Gastrocnemius medialis (tissue), 4 donors: ENCODE measurements around the gene NTM. TPM values are rescaled to one million over a fixed set of nuclear protein-coding genes. Genes with fewer than 3 reads are reported as not detected.

Source experiments
- ATAC-seq, 2 donors: fragments of 150-250 bp; one replicate each; pipeline ENCODE4 v1.9.1; 2016
- DNase-seq, 2 donors: peaks; one replicate each; pipeline ENCODE4 v3.0.0-alpha.2; 2019
- H3K27ac ChIP-seq, 4 donors: fragments of 200-600 bp; sonication (generic); 1 replicate in 1 of 4; 2 replicates in 3 of 4; pipeline ENCODE4 v1.5.1; 2016 to 2018; ENCODE audit warnings: mild to moderate bottlenecking in 2 of 4, moderate library complexity in 1 of 4
- H3K27me3 ChIP-seq, 3 donors: fragments of 200-600 bp; sonication (generic) in 2 of 3; 1 replicate in 1 of 3; 2 replicates in 2 of 3; pipeline versions ENCODE4 v1.5.1 to v1.6.0; 2016 to 2019; ENCODE audit warnings: mild to moderate bottlenecking in 1 of 3, moderate library complexity in 1 of 3
- H3K36me3 ChIP-seq, 2 donors: fragments of 200-600 bp; sonication (generic) in 1 of 2; one replicate each; pipeline ENCODE4 v1.5.1; 2017 to 2018
- H3K4me1 ChIP-seq, 2 donors: fragments of 200-600 bp; sonication (generic) in 1 of 2; one replicate each; pipeline ENCODE4 v1.5.1; 2016 to 2017; ENCODE audit warnings: mild to moderate bottlenecking in 2 of 2
- H3K4me3 ChIP-seq, 4 donors: fragments of 200-600 bp; sonication (generic) in 3 of 4; 1 replicate in 1 of 4; 2 replicates in 3 of 4; pipeline ENCODE4 v1.5.1; 2016 to 2019; ENCODE audit warnings: mild to moderate bottlenecking in 2 of 4
- H3K9me3 ChIP-seq, 3 donors: fragments of 200-600 bp; sonication (generic) in 2 of 3; 1 replicate in 1 of 3; 2 replicates in 2 of 3; pipeline ENCODE4 v1.5.1; 2016 to 2019
- CTCF ChIP-seq, 5 experiments: fragments of 450-650 bp in 3 of 5; fragments of 200-600 bp in 2 of 5; sonication (generic) in 2 of 5; IDR thresholded peaks in 4 of 5; conservative IDR thresholded peaks in 1 of 5; 1 replicate in 4 of 5; 2 replicates in 1 of 5; pipeline ENCODE4 v1.5.1; 2016 to 2019; ENCODE audit warnings: antibody characterized with exemption in 5 of 5, mild to moderate bottlenecking in 3 of 5, moderate library complexity in 3 of 5
- POLR2A ChIP-seq, 2 donors: fragments of 450-650 bp; IDR thresholded peaks; one replicate each; pipeline ENCODE4 v1.6.1; 2017; ENCODE audit warnings: antibody characterized with exemption in 2 of 2, mild to moderate bottlenecking in 2 of 2, moderate library complexity in 2 of 2
- in situ Hi-C, 4 donors: fragments of 200-750 bp; cut with MboI; loops; one replicate each; pipeline versions ENCODE4 v1.15.0 to v1.8.0; 2017; ENCODE audit warnings: low sequenced_read_pairs in 4 of 4
- intact Hi-C: fragments of 100-400 bp; cut with DNase I; formaldehyde crosslinking; loops from one replicate; pipeline ENCODE4 v1.15.1; 2023; ENCODE audit warnings: low total_unique reads
- total RNA-seq, 4 donors: library from RNA; depleted of rRNA; stranded (reverse); fragments of >200 nt; gene quantifications; one replicate each; pipeline versions ENCODE4 v1.1.0 to v1.2.3, GENCODE V29; 2016

Gene NTM
- total RNA-seq, 4 donors from 2014 or later, result 0.69 TPM; not detected in 3

GRCh38 chr11:132036746-132037466, 666.5 kb downstream of the NTM start:
- H3K27me3 ChIP-seq, result no peaks in the 10 kb centered on the region
- ATAC-seq (no peak), DNase-seq (no peak)
- in situ Hi-C loops, result no loop called here
- no peaks in the 10 kb centered on the region for H3K4me1 ChIP-seq
- intact Hi-C loops, result no loop called here
- H3K4me3 ChIP-seq, result no peak overlapping the region
- H3K27ac ChIP-seq, result no peak overlapping the region
- no peaks in the 10 kb centered on the region for H3K36me3 ChIP-seq
- TF ChIP-seq POLR2A (IDR thresholded peaks at IDR 0.05) (no peak), CTCF (IDR thresholded peaks at IDR 0.05 in 4 of 5, conservative IDR thresholded peaks at IDR 0.05 in 1 of 5) (no peak)
- H3K9me3 ChIP-seq, result no peaks in the 10 kb centered on the region

GRCh38 chr11:132037467-132037862, 667.0 kb downstream of the NTM start:
- Histone ChIP-seq H3K36me3 (no peaks in the 10 kb centered on the region), H3K27me3 (no peaks in the 10 kb centered on the region), H3K4me3 (no peak overlapping the region), H3K27ac (no peak overlapping the region), H3K9me3 (no peaks in the 10 kb centered on the region), H3K4me1 (no peaks in the 10 kb centered on the region)
- in situ Hi-C loops (no loop called here), intact Hi-C loops (no loop called here)
- TF ChIP-seq CTCF (IDR thresholded peaks at IDR 0.05 in 4 of 5, conservative IDR thresholded peaks at IDR 0.05 in 1 of 5) (no peak), POLR2A (IDR thresholded peaks at IDR 0.05) (no peak)
- DNase-seq (no peak), ATAC-seq (no peak)

GRCh38 chr11:132037956-132038355, 667.5 kb downstream of the NTM start:
- H3K4me1 ChIP-seq, result no peaks in the 10 kb centered on the region
- intact Hi-C loops (no loop called here), in situ Hi-C loops (no loop called here)
- no peak overlapping the region for H3K4me3 ChIP-seq
- DNase-seq (no peak), ATAC-seq (no peak)
- no peak for TF ChIP-seq POLR2A (IDR thresholded peaks at IDR 0.05)
- TF ChIP-seq CTCF (IDR thresholded peaks at IDR 0.05 in 4 of 5, conservative IDR thresholded peaks at IDR 0.05 in 1 of 5), result no peak
- H3K27me3 ChIP-seq, result no peaks in the 10 kb centered on the region
- no peaks in the 10 kb centered on the region for H3K36me3 ChIP-seq
- H3K27ac ChIP-seq, result no peak overlapping the region
- no peaks in the 10 kb centered on the region for H3K9me3 ChIP-seq

- Histone ChIP-seq H3K36me3 (no peaks in the 10 kb centered on the region), H3K4me1 (no peaks in the 10 kb centered on the region)
- in situ Hi-C loops, result no loop called here
Measured at GRCh38 chr11:132039521-132039920, 669.1 kb downstream of the NTM start.

More at GRCh38 chr11:132039521-132039920, 669.1 kb downstream of the NTM start:
- DNase-seq, result no peak
- TF ChIP-seq CTCF (IDR thresholded peaks at IDR 0.05 in 4 of 5, conservative IDR thresholded peaks at IDR 0.05 in 1 of 5) (no peak), POLR2A (IDR thresholded peaks at IDR 0.05) (no peak)
- ATAC-seq, result no peak
- no peak overlapping the region for H3K4me3 ChIP-seq
- no peaks in the 10 kb centered on the region for H3K27me3 ChIP-seq
- intact Hi-C loops, result no loop called here
- H3K9me3 ChIP-seq, result no peaks in the 10 kb centered on the region
- H3K27ac ChIP-seq, result no peak overlapping the region
